NCI-H345 (cell line): ENCODE data around the gene LCNL1.
A peak's percentile ranks its signal among the peaks of the same experiment; 100 is the strongest.

Source experiments
- DNase-seq: peaks from one replicate; lab custom pipeline; 2025; lab: John Stamatoyannopoulos, UW

LCNL1 gene

DNA sequence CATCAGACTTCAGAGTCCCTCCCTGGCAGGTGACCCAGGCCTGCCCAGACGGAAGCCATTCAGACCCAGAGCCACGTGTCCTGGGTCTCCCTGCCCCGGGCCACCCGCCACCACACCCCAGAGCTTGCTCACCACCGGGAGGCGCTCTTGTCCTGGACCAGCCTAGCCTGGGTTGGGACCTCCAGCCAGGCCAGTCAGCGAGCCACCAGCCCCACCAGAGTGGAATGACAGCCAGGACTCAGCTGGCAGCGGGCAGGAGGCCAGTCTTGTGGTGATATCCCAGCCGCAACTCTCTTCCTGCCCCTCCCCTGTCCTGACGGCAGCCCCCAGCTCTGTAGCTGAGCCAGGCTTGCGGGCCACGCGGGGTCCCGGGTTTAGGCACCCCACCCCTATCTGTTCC, 7.1 kb upstream of the LCNL1 start:
- DNase-seq, result no peak

DNA sequence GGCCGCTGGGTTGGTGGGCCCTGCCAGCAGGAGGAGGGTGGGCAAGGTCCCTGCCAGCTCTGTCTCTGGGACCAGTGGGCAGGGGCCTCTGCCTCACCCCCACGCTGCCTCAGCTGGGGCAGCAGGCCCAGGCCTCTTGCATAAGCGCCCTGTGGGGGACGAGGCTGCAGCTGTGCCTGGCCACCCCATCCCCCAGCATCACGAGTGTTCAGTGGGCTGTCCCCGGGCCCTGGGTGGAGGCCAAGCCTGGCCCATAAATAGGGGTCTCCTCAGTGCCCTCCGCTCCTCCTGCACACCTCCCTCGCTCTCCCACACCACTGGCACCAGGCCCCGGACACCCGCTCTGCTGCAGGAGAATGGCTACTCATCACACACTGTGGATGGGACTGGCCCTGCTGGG, 5.6 kb upstream of the LCNL1 start, which contains the start of gene PTGDS:
PTGDS (plus strand) TSS at position 282 of the 400 bp plus-strand sequence; CDS start at position 357, 75 bp downstream.
- no peak for DNase-seq

DNA sequence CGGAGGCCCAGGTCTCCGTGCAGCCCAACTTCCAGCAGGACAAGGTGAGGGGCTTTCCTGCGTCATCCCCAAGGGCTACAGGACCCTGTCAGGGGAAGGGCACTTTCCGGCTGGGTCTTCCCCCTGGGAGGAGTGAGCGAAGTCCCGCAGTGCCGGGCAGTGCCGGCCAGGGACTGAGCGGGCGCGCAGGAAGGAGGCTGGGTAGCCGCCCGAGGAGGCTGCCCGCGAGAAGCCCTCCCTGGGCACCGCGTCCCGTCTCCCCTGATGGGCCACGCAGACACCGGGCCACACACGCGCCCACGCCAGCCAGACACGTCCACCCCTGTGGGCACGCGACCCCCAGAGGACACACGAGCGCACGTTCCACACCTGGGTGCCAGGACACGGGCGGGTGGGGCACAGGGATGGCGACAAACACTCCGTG, 5.1 kb upstream of the LCNL1 start:
- no peak for DNase-seq

- peak; percentile 74 for DNase-seq
Measured at GRCh38 chr9:136978073-136978864, 4.5 kb upstream of the LCNL1 start.

DNA sequence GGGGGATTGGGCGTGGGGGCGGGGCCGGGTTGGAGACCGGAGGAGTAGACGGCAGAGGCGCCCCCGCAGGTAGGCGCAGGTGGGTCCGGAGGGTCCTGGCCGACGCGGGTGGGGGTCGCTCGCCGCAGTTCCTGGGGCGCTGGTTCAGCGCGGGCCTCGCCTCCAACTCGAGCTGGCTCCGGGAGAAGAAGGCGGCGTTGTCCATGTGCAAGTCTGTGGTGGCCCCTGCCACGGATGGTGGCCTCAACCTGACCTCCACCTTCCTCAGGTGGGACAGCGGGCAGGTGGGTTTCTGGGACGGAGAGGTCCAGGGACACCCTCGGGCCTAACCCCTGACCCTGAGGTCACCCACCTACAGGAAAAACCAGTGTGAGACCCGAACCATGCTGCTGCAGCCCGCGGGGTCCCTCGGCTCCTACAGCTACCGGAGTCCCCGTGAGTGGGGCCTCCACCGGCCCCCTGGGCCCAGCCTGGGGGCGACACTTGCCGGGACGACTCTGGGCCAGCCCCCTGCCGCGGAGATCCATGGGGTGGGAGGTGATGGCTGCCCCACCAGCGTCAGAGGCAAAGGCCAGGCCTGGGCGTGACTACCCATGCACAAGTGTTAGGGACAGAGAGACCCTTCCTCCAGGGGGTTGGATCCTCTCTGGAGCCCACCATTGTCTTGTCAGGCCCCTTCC, 3.8 kb upstream of the LCNL1 start:
- DNase-seq, result no peak

GRCh38 chr9:136979769-136980587, 2.8 kb upstream of the LCNL1 start:
- DNase-seq, result no peak

GRCh38 chr9:136980669-136981478, 1.9 kb upstream of the LCNL1 start:
- no peak for DNase-seq

DNA sequence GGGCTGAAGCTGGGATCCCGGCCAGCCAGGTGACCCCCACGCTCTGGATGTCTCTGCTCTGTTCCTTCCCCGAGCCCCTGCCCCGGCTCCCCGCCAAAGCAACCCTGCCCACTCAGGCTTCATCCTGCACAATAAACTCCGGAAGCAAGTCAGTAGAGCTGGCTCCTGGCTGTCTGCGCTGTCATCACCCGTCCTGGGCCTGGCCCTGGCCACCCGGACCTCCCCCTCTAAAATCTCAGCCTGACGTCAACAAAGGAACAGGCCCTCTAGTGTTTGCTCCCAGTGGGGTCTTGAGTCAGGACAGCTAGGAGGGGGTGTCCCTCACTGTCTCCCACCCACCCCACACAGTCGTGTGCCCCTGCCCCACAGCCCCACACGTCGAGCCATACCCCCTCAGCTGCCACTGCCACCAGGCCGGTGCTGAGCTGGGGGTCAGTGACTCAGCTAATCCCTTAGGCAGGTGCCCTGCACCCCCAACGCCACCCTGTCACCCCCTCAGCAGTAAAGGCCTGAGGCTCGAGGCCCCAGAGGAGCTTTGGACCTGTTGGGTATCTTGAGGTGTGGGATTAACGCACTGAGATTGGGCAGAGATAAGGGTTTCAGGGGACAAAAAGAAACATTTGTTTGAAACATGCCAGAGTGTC, 1.1 kb upstream of the LCNL1 start:
- DNase-seq, result no peak

GRCh38 chr9:136983167-136983566, 374 bp downstream of the LCNL1 start:
- no peak for DNase-seq

- DNase-seq, result no peak
Measured at GRCh38 chr9:136983656-136984314, 992 bp downstream of the LCNL1 start.

GRCh38 chr9:136984464-136985026, 1.8 kb downstream of the LCNL1 start:
- no peak for DNase-seq

GRCh38 chr9:136985027-136985602, 2.3 kb downstream of the LCNL1 start:
- DNase-seq, result no peak

DNA sequence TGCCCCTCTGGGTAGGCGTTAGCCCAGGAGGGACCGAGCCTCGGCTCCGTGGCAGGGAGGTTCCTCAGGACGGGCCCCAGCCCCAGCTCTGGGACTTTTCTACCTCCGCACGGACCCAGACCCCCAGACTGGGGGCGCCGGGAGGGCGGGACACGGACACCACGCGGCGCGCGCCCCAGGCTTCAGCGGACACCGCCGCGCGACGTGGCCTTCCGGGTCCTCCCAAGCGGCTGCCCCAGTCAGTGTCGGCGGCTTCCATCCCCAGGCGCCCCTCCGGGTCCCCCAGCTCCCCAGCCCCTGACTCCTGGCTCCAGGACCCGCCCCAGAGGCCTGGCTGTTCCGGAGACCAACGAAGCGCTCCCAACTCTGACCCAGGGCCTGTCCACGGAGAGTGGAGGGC, 3.1 kb downstream of the LCNL1 start:
- no peak for DNase-seq

GRCh38 chr9:136988872-136989271, 6.1 kb downstream of the LCNL1 start:
- no peak for DNase-seq

DNA sequence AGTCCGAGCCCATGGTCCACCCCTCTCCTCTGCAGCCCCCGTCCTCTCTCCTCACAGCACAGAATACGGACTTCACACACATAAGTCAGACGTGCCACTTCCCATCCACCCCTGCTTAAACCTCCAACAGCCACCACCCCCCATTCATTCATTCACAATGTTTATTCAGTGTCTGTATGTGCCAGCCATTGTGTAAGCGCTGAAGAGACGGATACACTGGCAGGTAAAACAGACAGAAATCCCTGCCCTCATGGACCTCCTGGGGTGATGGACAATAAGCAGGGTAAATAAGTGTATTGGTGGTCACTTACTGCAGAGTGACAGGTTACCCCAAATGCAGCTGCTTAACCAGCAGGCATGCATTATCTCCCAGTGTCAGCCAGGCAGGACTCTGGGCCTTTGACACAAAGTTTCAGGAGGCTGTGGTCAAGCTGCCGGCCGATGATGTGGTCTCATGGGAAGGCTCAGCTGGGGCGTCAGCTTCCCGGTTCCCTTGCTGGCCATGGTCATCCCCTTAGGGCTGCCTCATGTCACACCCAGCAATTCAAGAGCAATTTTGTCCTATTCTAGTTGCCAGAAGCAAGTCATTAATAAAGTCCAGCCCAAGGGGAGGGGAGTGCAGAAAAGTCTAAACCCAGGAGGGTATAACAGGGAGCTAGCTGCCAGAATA, 7.6 kb downstream of the LCNL1 start:
- DNase-seq, result peak; percentile 81

DNA sequence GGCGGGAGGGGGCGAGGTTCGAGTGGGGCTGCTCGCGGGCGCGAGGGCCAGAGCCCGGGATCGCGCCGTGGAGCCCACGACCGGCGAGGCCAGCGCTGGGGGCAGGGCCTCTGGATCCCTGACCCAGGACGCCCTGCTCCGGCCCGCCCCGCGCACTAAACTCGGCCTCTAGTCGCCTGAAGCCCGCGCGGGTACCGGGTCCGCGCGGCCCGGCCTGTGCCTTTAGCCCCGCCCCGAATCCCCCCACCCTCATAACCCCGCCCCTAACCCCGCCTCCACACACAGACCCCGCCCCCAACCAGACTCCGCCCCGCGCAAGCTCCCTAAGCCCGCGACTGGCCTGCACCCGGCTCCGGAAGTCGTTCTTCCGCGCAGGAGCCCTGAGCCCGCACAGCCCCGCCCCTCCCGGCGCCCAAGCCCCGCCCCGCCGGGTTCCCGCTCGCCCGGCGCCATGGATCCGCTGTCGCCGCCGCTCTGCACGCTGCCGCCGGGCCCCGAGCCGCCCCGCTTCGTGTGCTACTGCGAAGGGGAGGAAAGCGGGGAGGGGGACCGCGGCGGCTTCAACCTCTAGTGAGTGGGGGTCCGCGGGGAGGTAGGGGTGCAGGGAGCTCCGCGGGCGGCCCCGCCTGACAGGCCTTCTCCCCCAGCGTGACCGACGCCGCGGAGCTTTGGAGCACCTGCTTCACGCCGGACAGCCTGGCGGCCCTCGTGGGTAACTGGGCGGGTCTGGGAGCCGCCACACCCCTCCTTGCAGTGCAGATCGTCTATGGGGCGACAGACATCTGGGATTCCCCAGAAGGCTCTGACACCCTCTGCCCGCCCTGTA, 9.4 kb downstream of the LCNL1 start, which contains the start of gene PAXX:
PAXX (plus strand) TSS at position 430 of the 826 bp plus-strand sequence; CDS start at position 452, 22 bp downstream.
- peak; percentile 90 for DNase-seq

- DNase-seq, result no peak
Measured at GRCh38 chr9:136992819-136993369, 10.1 kb downstream of the LCNL1 start.
